HG03520 (cell line): ENCODE measurements around the gene CCNG2.

Source experiments
- ATAC-seq: cut with Tn5 transposase; IDR thresholded peaks from one replicate; pipeline ENCODE4 v1.9.1; 2021; ENCODE audit warnings: mild to moderate bottlenecking, moderate library complexity; ENCODE audit not compliant: unreplicated experiment

CCNG2 gene

GRCh38 chr4:77199701-77200100 lies 42.7 kb downstream of the CCNG2 start:
- no peak for ATAC-seq

GRCh38 chr4:77201343-77201742 lies 44.3 kb downstream of the CCNG2 start:
- no peak for ATAC-seq

- ATAC-seq: no peak
Measured at GRCh38 chr4:77201857-77202256, 44.9 kb downstream of the CCNG2 start.

GRCh38 chr4:77202491-77202890 lies 45.5 kb downstream of the CCNG2 start:
- no peak for ATAC-seq

- peak; percentile 60 for ATAC-seq
Measured at GRCh38 chr4:77203380-77204197, 46.6 kb downstream of the CCNG2 start.

- ATAC-seq: no peak
Measured at GRCh38 chr4:77204621-77205020, 47.6 kb downstream of the CCNG2 start.

- ATAC-seq: no peak
Measured at GRCh38 chr4:77209012-77209411, 52.0 kb downstream of the CCNG2 start.

GRCh38 chr4:77209936-77210335 lies 52.9 kb downstream of the CCNG2 start:
- ATAC-seq: no peak

GRCh38 chr4:77215107-77215506 lies 58.1 kb downstream of the CCNG2 start:
- ATAC-seq: no peak

- no peak for ATAC-seq
Measured at GRCh38 chr4:77217526-77217925, 60.5 kb downstream of the CCNG2 start.

- no peak for ATAC-seq
Measured at GRCh38 chr4:77219266-77219665, 62.3 kb downstream of the CCNG2 start.
